Kidney glomerular epithelial cell (primary cell): ENCODE measurements around the gene KRTAP2-3.
"Not testable (repeated sequence)": the region's sequence is repeated elsewhere in the genome, so short reads cannot be mapped to it uniquely, and the experiment has no call there.

Experiments used
- DNase-seq: peaks from one replicate; lab custom pipeline; 2025; lab: John Stamatoyannopoulos, UW

Gene KRTAP2-3

DNA sequence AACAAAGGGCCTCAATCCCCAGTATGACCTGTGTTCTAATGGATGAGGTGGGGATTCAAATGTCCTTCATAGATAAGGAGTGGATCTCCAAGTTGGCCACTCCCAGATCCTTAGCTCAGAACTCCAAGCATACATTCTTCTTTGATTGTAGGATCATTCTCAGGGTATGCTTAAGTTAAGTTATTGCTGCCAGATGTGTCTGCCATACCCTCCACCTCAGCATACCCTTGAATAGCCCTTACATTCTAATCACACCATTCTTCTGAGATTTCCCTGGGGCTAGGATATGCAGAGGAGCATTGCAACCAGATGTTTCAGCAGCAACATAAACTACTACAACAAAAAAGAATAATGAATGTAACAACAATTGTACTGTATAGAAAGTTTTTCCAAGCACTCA, 7.4 kb upstream of the KRTAP2-3 start:
- DNase-seq, result no peak

- peak; percentile 91 for DNase-seq
Observed at GRCh38 chr17:41065829-41066624, 6.1 kb upstream of the KRTAP2-3 start, which contains the start of gene KRTAP2-4. KRTAP2-4 (minus strand) TSS chr17:41065879; CDS start chr17:41065845, 34 bp downstream.

DNA sequence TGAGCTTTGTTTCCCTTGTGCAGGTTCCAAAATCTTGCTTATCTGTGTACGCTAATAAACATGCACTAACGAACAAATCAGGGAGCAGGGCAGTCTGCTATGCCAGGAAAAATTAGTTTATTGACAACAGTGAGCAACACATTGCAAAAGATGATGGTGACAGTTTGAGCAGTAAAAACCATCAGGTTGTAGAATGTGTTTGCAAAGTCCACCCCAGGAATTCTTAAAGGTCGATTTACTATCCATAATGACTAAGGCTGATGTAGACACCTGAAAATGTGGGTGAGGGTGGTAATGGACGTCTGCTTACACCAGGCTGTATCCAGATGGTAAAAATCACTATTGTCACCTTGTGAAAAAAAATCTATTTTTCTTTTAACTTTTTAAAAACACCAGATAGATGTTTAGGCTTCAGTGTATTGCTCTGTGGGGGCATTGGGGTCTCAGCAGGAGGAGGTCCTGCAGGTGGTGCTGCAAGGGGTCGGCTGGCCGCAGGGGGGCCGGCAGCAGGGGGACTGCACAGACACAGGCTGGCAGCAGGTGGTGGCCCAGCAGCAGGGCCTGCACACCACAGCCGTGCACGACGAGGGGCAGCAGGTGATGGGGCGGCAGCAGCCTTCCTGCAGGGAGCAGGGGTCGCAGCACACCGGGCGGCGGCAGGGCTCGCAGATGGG, 5.2 kb upstream of the KRTAP2-3 start:
- DNase-seq, result not testable (repeated sequence)

DNA sequence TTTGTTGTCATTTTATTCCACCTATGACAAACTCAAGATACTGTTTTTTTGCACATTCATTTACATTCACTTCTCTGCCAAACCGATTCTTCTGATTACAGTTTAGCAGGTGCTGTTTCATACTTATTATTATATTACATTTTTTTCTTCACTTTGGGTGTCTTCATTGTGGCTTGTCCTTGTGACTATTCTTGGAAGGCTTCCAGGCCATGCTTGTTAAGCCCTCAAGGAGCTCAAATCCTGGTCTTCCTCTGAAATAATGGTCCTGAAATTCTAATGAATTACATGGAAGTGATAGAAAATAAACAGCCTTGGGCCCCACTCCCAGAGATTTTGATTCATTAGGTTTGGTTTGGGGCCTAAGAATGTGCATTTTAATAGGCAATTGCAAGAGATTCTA, 4.4 kb upstream of the KRTAP2-3 start:
- DNase-seq, result no peak

DNA sequence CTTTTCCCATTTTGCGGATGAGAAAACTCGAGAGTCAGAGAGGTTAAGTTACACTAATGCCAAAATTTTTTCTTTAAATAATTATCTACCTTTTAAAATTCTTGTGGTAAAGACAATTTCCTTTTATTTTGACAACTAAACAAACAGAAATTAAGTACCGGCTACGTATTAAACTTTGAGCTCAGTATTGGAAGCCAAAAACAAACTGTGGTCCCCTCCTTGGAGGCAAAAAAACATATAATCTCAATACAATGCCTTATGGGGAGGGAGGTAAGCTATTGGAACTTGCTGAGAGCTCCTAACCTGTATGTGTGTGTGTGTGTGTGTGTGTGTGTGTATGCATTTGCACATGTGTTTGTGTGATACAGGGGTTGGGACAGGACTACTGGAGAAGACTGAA, 3.5 kb upstream of the KRTAP2-3 start:
- no peak for DNase-seq

DNA sequence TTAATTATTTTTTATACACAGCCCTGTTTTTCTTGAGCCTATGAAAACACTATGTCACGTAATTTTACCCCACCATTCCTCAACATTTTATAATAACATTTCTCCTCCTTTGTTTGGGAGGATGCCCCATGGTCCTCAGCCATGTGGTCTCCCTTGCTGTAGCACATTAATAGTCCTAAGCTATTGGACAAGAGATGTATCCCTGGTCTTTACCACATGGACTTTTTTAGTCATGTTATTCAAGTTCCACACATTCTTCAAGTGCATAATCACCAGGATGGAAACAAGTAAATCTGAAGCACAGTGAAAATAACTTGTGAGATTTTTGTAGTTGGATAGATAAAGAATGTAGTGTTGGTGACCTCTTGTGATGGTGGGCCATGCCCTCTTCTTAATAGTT, 2.0 kb upstream of the KRTAP2-3 start:
- peak; percentile 93 for DNase-seq

DNA sequence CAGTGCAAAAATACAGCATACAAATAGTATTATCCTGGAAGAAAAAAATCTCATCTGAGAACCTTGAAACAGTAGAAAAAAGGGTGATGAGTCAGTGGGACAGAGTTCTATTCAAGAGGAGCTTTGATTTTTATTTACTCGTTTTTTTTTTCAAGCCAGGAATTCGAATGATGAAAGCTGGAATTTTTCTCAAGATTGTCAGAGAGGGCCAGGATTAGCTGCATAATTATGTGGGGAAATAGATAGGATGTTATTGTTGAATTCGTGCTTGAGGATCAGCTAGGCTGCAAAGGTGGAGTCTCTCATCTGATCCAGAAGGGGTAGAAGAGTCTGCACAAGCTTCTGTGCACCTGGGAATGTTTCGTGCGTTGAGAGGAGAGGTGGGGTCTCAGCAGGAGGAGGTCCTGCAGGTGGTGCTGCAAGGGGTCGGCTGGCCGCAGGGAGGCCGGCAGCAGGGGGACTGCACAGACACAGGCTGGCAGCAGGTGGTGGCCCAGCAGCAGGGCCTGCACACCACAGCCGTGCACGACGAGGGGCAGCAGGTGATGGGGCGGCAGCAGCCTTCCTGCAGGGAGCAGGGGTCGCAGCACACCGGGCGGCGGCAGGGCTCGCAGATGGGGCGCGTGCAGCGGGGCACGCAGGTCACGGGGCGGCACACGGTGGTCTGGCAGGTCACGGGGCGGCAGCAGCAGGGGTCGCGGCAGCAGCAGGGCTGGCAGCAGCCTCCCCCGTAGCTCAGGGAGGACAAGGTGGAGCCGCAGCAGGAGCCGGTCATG, 450 bp downstream of the KRTAP2-3 start:
- peak; percentile 89 for DNase-seq

GRCh38 chr17:41058741-41059140, 1.2 kb downstream of the KRTAP2-3 start:
- DNase-seq, result peak; percentile 50

DNA sequence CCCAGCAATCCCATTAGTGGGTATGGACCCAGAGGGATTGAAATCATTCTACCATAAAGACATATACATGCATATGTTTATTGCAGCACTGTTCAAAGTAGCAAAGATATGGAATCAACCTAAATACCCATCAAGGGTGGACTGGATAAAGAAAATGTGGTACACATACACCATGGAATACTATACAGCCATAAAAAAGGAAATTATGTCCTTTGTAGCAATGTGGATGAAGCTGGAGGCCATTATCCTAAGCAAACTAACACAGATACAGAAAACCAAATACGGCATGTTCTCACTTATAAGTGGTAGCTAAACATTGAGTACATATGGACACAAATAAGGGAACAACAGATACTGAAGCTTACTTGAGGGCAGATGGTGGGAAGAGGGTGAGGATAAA, 2.4 kb downstream of the KRTAP2-3 start:
- DNase-seq, result no peak

GRCh38 chr17:41055130-41055529, 4.8 kb downstream of the KRTAP2-3 start, which contains the start of gene KRTAP2-2:
KRTAP2-2 (minus strand) TSS chr17:41055230; CDS start chr17:41055211, 19 bp downstream.
- DNase-seq, result not testable (repeated sequence)

DNA sequence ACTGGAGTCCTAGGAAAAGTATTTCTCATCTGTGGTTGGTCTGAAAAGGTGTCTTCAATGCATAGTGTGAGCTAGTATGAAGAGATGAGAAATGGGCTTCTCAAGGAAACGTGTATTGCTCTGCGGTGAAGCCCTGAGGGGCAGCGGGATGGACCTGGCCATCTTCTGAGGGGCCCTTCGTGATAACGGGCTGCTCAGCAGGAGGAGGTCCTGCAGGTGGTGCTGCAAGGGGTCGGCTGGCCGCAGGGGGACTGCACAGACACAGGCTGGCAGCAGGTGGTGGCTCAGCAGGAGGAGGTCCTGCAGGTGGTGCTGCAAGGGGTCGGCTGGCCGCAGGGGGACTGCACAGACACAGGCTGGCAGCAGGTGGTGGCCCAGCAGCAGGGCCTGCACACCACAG, 5.4 kb downstream of the KRTAP2-3 start:
- DNase-seq, result not testable (repeated sequence)

DNA sequence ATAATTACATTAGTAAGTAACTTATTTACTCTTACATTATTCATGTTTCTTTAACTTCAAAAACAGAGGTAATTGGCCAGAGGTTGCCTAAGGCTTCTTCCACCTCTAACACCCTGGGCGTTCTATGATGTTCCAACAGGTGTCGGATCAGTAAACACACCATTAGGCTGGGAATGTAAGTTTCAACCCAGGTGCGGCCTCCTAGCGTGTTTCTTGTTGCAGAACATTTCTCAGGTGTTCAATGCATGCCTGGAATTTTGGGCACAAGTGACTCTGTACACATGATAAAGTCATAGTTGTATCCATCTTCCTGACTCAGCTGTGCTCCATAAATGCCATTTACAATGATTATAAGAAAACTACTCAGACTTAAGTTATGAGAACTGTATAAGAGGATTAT, 5.9 kb downstream of the KRTAP2-3 start:
- DNase-seq, result no peak

- DNase-seq, result no peak
Observed at GRCh38 chr17:41052566-41052965, 7.3 kb downstream of the KRTAP2-3 start.

GRCh38 chr17:41049110-41049509, 10.8 kb downstream of the KRTAP2-3 start:
- DNase-seq, result no peak

GRCh38 chr17:41048441-41048840, 11.5 kb downstream of the KRTAP2-3 start:
- DNase-seq, result no peak

DNA sequence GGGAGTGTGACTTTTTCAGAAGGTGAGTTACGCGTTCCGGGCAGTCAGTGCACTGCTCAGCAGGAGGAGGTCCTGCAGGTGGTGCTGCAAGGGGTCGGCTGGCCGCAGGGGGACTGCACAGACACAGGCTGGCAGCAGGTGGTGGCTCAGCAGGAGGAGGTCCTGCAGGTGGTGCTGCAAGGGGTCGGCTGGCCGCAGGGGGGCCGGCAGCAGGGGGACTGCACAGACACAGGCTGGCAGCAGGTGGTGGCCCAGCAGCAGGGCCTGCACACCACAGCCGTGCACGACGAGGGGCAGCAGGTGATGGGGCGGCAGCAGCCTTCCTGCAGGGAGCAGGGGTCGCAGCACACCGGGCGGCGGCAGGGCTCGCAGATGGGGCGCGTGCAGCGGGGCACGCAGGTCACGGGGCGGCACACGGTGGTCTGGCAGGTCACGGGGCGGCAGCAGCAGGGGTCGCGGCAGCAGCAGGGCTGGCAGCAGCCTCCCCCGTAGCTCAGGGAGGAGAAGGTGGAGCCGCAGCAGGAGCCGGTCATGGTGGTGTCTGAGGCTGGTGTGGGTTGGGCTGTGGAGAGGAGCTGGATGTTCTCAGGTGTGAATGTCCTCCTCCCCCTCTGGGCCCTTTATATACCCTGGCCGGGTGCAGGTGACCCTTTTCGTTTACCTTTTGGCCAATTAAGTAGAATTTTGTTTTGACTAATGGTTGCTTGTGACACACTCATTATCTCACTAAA, 13.0 kb downstream of the KRTAP2-3 start, which contains the start of gene KRTAP2-1:
Gene KRTAP2-1, minus strand, starts transcription at position 582 of the 731 bp plus-strand sequence. Its CDS starts 49 bp downstream, at position 533.
- DNase-seq, result not testable (repeated sequence)

DNA sequence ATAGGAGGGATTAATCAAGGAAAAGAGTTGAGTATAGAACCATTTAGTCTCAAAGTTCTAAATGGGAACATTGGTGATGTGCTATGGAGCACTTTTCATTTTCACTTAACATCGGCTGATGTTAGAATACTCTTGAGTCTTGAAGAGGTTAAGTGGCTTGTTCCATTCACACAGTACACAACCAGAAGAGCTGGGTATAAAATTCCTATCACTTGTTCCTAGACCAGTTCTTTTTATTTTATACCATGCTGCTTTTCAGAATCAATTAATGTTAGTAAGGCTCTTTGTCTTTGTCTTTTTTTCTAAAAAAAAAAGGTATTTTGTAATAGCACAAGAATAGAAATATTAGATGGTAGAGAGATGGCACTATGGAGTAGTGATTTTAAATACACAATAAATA, 17.0 kb downstream of the KRTAP2-3 start:
- DNase-seq, result no peak

DNA sequence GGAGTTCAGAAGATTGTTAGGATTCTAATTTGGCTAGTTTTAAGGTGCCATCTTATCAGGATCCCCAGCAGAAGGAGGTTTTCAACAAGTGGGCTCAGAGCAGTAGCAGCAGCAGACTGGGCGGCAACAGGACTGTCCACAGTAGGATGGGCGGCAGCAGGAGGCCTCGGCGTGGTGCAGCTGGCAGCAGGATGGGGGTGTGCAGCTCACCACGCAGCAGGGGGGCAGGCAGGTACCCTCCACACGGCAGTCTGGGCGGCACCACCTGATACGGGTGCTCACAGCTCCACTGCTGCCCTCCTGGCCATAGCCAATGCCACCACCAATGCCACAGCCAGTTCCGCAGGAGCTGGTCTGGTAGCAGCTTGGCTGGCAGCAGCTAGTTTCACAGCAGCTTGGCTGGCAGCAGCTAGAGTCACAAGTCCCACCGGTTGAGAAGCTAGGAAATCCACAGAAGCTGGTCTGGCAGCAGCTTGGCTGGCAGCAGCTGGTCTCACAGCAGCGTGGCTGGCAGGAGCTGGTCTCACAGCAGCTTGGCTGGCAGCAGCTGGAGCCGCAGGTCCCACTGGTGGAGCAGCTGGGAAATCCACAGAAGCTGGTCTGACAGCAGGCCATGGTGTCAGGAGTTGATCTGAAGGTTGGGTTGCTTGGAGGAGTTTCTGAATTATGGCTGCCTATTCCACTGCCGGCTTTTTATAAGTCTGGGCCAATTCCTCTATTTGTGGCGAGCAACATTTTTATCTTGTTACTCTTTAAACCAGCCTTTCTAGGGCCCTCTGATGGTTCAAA, 18.9 kb downstream of the KRTAP2-3 start, which contains the start of gene KRTAP1-1:
Gene KRTAP1-1, minus strand, starts transcription at position 668 of the 789 bp plus-strand sequence. Its CDS starts 53 bp downstream, at position 615.
- not testable (repeated sequence) for DNase-seq

DNA sequence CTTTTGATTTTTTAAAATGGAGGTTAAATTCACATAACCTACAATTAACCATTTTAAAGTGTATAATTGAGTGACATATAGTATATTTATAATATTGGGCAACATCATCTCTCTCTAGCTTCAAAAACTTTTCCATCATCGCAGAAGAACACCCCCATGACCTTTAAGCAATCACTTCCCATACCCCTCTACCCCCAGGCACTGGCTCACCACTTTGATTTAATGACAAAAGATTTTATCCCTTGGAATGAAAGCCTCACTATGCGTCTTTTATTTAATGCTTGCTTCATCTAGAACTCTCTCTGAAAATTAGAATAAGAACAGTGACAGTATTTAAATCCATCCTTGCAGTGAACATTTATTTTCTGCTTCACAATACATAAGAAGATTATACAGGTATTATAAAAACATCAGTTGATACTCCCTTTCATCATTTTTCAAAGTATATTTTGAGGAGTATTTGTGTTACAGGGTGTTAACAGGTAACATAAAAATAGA, 22.0 kb downstream of the KRTAP2-3 start:
- DNase-seq, result no peak

DNA sequence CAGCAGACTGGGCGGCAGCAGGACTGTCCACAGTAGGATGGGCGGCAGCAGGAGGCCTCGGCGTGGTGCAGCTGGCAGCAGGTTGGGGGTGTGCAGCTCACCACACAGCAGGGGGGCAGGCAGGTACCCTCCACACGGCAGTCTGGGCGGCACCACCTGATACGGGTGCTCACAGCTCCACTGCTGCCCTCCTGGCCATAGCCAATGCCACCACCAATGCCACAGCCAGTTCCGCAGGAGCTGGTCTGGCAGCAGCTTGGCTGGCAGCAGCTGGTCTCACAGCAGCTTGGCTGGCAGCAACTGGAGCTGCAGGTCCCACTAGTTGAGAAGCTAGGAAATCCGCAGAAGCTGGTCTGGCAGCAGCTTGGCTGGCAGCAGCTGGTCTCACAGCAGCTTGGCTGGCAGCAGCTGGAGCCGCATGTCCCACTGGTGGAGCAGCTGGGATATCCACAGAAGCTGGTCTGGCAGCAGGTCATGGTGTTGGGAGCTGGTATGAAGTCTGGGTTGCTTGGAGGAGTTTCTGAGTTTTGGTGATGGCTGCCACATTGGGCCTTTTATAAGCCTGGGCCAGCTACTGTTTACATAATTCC, 25.5 kb downstream of the KRTAP2-3 start, which contains the start of gene KRTAP1-3:
Gene KRTAP1-3, minus strand, starts transcription at position 529 of the 590 bp plus-strand sequence. Its CDS starts 53 bp downstream, at position 476.
- not testable (repeated sequence) for DNase-seq
